ENCODE data around the gene HBS1L.

The HBS1L gene

GRCh38 chr6:135033238-135033637 is 21.4 kb downstream of the HBS1L start:
- DNase-seq, result peak; percentile 8

DNA sequence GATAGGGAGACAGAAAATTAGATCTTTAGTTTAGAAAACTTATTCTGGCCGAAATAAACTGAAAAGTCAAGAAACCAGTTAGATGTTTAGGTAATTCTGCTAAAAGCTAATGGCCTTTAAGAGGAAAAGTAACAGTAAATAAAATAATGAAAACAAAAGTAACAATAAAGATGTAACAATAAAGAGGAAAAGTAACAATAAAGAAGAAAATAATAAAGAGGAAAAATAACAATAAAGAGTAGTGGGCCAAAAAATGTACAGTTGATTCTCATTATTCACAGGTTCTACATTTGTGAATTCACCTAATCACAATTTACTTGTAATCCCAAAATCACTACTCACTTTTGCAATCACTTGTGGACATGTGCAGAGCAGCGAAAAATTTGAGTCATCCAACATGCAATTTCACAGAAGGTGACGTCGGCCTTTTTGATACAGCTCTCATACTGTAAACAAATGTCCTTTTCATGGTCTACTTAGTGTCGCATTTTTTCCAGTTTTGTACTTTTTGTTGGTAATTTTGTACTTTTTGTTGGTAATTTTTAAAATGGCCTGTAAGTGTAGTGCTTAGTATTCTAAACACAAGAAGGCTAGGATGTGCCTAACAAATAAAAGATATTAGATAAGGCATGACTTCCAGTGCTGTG is 24.0 kb downstream of the HBS1L start:
- DNase-seq, result no peak

GRCh38 chr6:135030056-135030473 is 24.6 kb downstream of the HBS1L start:
- DNase-seq, result no peak

GRCh38 chr6:135025775-135026174 is 28.8 kb downstream of the HBS1L start:
- no peak for DNase-seq

DNA sequence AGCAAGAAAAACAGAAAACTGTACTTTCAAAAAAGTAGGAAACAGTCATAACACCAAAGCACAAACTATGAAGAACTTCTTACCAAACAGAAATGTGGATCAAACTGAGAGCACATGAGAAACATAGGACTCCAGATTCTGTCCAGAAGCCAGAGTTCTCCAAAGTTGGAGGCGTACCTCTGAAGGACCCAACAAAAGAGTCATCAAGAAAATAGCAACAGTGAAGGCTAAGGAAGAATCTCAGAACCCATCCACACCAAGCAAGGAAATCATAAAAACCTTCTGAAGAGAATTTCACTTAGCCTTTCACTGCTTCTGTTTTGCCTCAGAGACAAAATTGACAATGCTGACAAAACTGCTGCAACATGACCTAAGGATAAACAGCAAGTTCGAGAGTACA is 29.4 kb downstream of the HBS1L start:
- DNase-seq, result no peak

GRCh38 chr6:135022050-135022697 is 32.4 kb downstream of the HBS1L start:
- no peak for DNase-seq

GRCh38 chr6:135021310-135022049 is 33.1 kb downstream of the HBS1L start:
- no peak for DNase-seq

DNA sequence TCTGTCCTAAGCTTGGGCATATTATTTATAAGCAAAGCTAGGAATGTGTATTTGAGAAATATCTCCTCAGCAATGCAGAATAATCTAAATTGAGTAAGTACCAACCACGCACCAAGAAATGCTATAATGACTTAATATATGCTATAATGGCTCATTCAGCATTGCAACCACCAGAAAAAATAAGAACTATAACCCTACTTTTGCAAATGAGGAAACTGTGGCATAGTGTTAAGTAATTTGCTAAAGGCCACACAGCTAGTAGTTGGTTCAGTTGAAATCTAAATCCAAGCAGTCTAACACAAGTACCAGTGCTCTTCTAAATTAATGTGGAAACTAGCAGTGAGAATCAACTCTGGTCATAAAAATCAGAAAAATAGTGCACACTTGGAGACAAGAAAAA is 35.7 kb downstream of the HBS1L start:
- DNase-seq, result no peak

DNA sequence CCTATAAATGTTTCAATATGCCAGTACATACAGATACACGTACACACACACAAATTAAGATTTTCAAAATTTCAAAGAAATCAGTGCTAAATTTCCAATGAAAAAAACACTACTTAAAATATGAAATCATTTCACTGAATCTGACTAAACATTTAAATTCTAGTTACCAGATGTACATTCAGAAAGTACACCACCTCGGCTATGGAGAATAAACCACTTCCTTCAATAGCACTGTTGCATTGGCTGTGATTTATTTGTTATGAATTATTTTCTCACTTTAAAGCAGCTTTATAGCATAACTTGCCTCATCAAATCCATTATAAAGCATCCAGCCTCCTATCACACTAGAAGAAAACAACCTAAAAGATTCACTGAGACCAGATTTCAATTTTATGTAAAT is 36.6 kb downstream of the HBS1L start:
- no peak for DNase-seq

DNA sequence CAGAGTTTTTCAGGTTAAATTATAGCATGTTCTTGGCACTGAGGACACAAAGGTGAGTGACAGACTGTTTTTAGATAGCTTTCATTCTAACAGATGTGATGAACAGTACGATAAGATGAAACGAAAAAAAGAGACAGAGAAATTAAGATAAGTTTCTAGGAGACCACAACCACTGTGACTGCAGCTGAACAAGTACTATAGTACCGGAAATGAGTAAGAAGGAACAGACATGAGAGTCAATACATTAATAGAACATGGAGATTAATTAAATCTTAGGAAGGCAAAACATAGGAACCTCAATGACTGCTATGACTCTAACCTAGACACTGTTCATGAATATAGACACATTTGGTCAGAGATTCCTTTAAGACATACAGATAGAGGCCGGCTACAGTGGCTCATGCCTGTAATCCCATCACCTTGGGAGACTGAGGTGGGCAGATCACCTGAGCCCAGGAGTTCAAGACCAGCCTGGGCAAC is 40.2 kb downstream of the HBS1L start:
- no peak for DNase-seq

GRCh38 chr6:135013211-135013610 is 41.4 kb downstream of the HBS1L start:
- DNase-seq, result no peak

- no peak for DNase-seq
Measured at GRCh38 chr6:135012764-135013163, 41.9 kb downstream of the HBS1L start.

DNA sequence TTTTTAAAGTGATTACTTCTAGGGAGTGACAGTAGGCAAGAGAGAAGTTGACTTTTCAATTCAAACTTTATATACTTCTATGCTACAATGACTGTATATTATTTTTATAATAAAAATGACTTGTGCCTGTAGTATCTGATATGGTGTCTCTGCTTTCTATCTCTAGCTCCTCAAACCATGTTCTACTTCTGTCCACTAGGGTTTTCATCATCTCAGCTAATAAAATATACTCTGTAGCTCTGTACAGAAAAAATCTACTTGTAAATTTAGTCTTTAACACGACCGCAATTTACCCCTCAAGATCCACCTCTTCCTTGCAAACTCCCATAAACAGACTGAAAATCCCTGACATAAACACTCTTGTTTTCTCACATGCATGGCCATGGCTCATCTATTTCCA is 42.3 kb downstream of the HBS1L start:
- DNase-seq, result no peak

GRCh38 chr6:135008941-135009290 is 45.7 kb downstream of the HBS1L start:
- no peak for DNase-seq

DNA sequence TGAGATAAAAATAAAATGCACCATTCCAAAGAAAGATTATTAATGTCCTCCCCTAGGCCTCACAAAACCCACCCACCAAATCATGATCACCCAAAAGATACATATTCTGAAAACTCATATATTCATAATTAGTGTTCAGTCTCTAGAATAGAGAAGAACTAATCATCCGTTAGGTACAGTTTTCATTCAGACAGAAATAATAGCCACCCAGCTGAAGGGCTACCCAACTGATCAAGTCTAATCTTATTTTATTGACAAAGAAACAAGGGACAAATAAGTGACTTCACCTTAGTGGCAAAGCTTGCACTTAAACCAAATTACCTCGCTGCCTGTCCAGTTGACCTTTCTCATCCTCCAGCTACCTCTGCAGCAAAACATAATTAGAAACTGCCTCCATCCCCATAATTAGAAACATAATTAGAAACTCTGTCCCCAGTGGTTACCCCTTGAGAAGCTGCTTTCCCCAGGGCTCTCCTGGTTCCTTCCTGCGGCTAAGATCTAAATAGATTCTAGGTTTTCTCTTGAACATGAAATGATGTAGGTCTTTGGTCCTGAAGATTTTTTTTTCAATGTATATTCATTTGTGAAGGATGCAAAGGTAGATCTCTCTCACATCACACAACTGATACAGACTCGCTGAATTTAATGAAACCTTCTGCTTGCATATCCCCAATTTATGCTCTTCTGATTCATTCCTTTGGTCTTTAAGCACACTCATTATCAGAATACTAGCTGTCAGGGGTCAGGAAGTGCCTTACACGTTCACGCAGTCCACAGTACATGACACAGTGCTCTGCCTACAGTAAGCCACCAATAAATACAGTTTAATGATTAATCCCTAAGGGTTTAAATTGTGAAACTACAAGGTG is 46.3 kb downstream of the HBS1L start:
- DNase-seq, result no peak

DNA sequence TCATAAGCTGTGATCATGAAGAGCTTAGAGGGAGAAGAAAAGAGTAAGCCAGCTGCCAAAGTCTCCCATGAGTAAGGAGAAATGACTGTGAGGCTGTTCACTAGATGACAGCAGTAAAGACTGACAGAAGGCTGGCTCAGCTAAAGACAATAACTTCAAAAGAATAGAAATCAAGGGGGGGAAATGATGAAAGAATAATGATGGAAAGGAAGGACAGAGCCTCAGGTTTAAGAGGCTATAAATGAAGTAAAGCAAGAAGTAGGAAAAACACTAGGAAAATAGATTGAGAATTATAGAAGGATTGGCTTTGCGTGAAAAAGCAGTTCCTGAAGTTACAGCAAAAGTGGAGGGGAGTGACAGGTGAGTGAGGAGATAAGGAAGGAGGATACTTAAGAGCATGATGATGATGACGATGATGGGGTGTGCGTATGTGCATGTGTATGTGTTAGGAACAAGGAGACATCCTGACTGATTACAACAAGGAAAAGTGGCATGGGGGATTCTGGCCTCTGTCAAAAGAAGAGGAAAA is 48.2 kb downstream of the HBS1L start:
- no peak for DNase-seq

DNA sequence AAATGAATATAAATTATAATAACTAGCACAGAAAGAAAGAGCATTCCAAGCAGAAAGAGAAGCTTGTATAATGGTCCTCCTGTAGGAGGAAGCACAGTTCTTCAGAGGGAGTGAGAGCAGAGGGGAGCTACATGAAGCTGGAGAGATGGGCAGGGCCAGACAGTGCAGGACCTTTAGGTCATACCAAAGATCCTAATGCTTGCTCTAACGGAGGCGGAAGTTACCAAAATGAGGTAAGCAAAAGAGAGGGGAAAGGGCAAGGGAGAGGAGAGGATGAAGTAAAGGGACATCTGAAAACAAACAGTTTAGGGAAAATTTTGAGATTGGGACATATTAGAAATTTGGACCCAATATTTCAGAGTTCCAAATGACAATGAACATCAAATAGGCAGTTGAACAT is 50.2 kb downstream of the HBS1L start:
- no peak for DNase-seq

DNA sequence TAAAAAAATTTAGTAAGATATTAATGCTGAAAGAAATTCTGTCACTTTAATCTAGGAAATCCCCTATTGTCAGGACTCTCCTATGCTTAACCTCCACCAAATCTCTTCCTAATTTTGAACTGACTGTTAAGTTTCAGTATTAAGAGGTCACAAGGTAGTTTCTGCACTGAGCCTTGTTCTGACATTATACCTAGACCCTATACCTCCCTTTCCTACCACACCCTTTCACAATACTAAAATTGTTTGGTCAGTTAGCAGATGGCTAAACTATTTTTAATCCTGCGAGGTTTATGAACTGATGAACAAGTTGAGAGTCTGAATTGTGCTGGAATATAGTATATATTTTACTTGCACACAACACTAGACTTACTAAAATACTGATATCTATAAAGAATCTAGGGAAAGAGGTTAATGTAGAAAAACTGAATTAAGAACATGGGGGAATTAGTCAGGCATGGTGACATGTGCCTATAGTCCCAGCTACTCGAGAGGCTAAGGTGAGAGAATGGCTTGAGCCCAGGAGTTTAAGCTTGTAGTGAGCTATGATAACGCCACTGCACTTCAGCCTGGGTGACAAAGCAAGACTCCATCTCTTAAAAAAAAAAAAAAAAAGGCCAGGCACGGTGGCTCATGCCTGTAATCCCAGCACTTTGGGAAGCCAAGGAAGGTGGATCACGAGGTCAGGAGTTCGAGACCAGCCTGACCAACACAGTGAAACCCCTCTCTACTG is 51.5 kb downstream of the HBS1L start:
- DNase-seq, result no peak

DNA sequence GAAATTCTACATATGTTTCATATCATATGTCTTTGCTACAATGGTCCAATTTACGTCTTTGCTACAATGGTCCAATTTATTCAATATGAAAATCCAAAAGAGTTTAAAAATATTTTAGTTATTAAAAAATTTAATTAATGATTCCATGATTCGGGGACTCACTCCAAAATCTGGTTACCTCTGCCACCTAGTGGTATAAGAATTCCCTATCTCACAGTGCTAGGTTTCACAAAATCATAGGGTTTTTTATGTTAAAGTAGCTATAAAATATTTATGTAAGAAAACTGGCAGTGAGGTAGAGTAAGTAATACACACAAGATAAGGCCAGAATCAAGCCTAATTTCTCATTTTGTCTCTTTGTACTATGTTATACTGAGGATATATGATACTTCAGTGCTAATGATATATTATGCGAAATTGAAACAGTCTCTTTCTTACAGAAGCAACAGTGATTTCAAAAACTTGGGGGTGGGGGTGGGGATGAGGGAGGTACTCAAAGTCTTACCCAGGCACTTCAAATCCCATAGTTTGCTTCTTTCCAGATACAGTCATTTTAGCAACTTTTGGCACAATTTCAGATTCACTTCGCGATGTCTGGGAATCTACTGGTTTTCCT is 52.3 kb downstream of the HBS1L start:
- DNase-seq, result no peak

DNA sequence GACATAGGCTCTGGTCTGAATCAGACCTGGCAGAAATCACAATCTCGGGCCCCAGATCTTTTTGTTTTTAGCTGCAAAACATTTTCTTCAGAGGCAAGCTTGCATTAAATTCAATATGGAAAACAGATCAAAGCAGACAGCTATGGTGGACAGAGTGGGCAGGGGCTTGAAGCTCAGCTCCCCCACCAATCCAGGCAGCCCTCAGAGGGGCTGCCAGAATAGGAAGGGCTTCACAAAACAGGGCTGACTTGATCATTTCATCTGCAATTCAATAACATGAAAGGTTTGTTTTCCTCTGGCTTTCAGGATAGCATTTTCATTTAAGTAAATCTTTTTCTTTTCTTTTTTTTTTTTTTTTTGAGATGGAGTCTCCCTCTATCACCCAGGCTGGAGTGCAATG is 55.5 kb downstream of the HBS1L start:
- DNase-seq, result no peak

DNA sequence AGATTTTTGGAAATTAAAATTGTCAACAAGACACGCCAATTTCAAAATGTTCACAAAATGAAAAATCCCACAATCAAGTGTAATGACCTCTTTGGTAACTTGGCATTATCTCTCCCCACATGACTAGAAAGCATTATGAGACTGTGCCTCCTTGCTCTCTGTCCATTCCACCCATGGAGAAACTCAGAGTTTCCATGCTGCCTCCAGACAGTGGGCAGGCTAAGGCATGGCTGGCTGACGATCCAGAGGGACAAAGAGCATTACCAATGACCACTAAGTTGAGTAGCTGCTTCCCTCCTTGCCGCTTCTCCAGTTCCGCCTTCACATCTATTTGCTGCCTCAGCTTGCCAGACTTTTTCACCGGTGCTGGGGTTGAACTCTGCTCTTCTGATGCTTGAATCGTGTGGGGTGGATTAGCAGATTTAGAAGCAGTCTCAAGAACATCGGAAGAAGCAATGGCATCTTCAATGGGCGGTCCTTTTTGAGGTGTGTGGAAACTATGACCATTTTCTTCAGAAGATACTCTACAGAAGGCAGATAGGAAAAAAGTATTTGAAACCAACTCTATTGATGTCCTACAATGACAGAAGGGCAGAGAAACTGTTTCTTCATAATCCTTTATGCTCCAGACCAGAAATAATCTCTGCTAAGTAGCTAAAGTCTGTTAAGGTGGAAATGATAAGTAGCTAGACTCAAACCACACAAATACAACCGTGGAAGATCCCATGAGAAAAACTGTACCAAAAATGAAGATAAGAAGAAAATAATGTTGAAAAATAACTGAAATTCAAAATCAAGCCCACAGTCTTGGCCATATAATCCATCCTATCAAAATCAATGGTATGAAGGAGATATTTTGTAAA is 57.3 kb downstream of the HBS1L start:
- no peak for DNase-seq

All from NCI-H2029 treated with DMSO at 0.1 percent for 48 hours (cell line).